Upper lobe of right lung (tissue), 1 donor: Measurements from ENCODE around the gene PIKFYVE. TPM values are rescaled to one million over a fixed set of nuclear protein-coding genes. Genes with fewer than 3 reads are reported as not detected.
"Not testable (repeated sequence)": the region's sequence is repeated elsewhere in the genome, so short reads cannot be mapped to it uniquely, and the experiment has no call there.

Experiments
- ATAC-seq: fragments of 200-7000 bp; cut with Tn5 transposase; one replicate; pipeline ENCODE4 v1.9.1; 2020; ENCODE audit warnings: mild to moderate bottlenecking, moderate library complexity
- DNase-seq: peaks from one replicate; pipeline ENCODE4 v3.0.0-alpha.2; 2020
- H3K27ac ChIP-seq: fragments of 200-600 bp; one replicate; pipeline ENCODE4 v1.8.0; 2022
- H3K27me3 ChIP-seq: fragments of 200-600 bp; one replicate; pipeline ENCODE4 v1.8.0; 2022; ENCODE audit warnings: mild to moderate bottlenecking
- H3K36me3 ChIP-seq: fragments of 200-600 bp; one replicate; pipeline ENCODE4 v1.8.0; 2022
- H3K4me1 ChIP-seq: fragments of 200-600 bp; one replicate; pipeline ENCODE4 v1.8.0; 2022
- H3K4me3 ChIP-seq: fragments of 200-600 bp; one replicate; pipeline ENCODE4 v1.8.0; 2022; ENCODE audit warnings: mild to moderate bottlenecking
- H3K9me3 ChIP-seq: fragments of 200-600 bp; one replicate; pipeline ENCODE4 v1.8.0; 2022
- CTCF ChIP-seq: fragments of 200-600 bp; IDR thresholded peaks from one replicate; pipeline ENCODE4 v1.8.0; 2022; ENCODE audit warnings: antibody characterized with exemption
- intact Hi-C: fragments of 100-400 bp; cut with DNase I; formaldehyde crosslinking; loops from one replicate; pipeline ENCODE4 v1.11.0; 2022
- total RNA-seq: library from RNA; stranded (reverse); fragmentation: NEBNext Ultra II Directional; extraction: Animal tissue kit (Norgen Biotek cat#: 25700); gene quantifications from one replicate; pipeline ENCODE4 v1.2.1, GENCODE V29; 2021
- donor health status: DM: no; HTN: yes; CAD: no; lungs with severe emphysema.

Gene PIKFYVE
- total RNA-seq, 1 donor from 2014 or later: 32.5 TPM

GRCh38 chr2:208256192-208256782 is 9.8 kb upstream of the PIKFYVE start:
- intact Hi-C loops: no loop called here
- H3K36me3 ChIP-seq: peaks cover 11% of the 10 kb centered on the region
- H3K9me3 ChIP-seq: no peaks in the 10 kb centered on the region
- H3K4me1 ChIP-seq: peaks cover 26% of the 10 kb centered on the region
- no peak overlapping the region for H3K4me3 ChIP-seq
- TF ChIP-seq CTCF: no peak
- H3K27ac ChIP-seq: no peak overlapping the region
- no peak for DNase-seq
- no peaks in the 10 kb centered on the region for H3K27me3 ChIP-seq
- ATAC-seq: no peak

DNA sequence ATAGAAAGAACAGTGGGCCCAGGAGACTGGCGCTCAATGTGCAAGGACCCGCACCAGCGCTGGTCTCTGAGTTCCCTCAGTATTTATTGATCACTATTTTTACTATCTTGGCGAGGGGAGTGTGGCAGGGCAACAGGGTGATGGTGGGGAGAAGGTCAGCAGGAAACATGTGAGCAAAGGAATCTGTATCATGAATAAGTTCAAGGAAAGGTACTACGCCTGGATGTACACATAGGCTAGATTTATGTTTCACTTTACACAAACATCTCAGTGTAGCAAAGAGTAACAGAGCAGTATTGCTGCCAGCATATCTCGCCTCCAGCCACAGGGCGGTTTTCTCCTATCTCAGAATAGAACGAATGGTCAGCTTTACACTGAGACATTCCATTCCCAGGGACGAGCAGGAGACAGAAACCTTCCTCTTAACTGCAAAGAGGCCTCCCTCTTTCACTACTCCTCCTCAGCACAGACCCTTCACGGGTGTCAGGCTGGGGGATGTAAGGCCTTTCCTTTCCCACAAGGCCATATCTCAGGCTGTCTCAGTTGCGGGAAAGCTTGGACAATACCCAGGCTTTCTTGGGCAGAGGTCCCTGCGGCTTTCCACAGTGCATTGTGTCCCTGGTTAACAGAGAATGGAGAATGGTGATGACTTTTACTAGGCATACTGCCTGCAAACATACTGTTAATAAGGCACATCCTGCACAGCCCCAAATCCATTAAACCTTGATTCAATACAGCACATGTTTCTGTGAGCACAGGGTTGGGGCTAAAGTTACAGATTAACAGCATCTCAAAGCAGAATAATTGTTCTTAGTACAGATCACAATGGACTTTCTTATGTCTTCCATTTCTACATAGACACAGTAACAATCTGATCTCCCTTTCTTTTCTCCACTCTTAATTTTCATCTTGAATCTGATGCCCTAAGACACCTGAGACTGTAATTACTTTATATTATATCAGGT is 8.9 kb upstream of the PIKFYVE start:
- H3K4me1 ChIP-seq: peaks cover 21% of the 10 kb centered on the region
- H3K27me3 ChIP-seq, H3K9me3 ChIP-seq, intact Hi-C loops, DNase-seq, H3K36me3 ChIP-seq, ATAC-seq, H3K27ac ChIP-seq, H3K4me3 ChIP-seq: not testable (repeated sequence)

DNA sequence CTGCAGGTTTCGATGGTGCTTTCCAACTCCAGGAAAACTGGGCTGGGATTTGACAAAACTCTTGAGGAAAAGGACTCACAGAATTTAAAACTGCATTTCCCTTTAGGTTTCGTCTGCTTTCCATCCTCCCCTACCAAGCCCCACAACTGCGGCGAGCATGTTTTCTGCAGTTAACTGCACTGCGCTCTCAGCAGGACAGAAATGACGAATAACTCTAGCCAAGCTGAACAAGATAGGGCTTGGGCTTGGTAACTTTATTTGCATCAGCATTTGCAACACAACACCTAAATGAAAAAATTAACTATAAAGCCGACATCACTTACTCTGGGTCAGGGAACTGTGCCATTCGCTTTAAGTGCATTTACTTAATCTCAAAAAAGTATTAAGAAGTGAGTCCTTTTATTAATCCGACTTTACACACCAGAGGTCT is 669 bp upstream of the PIKFYVE start:
- peak overlapping the region; percentile 100 for H3K4me3 ChIP-seq
- intact Hi-C loops: no loop called here
- H3K27me3 ChIP-seq: no peaks in the 10 kb centered on the region
- ATAC-seq: peak; percentile 15
- no peak for TF ChIP-seq CTCF
- H3K4me1 ChIP-seq: peaks cover 31% of the 10 kb centered on the region
- no peak for DNase-seq
- H3K27ac ChIP-seq: peak overlapping the region; percentile 96
- no peaks in the 10 kb centered on the region for H3K9me3 ChIP-seq
- H3K36me3 ChIP-seq: no peaks in the 10 kb centered on the region

- Histone ChIP-seq H3K27me3 (no peaks in the 10 kb centered on the region), H3K4me3 (peak overlapping the region; percentile 100), H3K4me1 (peaks cover 31% of the 10 kb centered on the region), H3K9me3 (no peaks in the 10 kb centered on the region), H3K27ac (peak overlapping the region; percentile 96), H3K36me3 (peaks cover 5% of the 10 kb centered on the region)
- intact Hi-C loops: no loop called here
- no peak for TF ChIP-seq CTCF
- ATAC-seq: no peak
- no peak for DNase-seq
Observed at GRCh38 chr2:208266553-208266893, 468 bp downstream of the PIKFYVE start.

GRCh38 chr2:208266936-208267335 is 881 bp downstream of the PIKFYVE start:
- intact Hi-C loops: no loop called here

GRCh38 chr2:208267526-208267925 is 1.5 kb downstream of the PIKFYVE start:
- ATAC-seq, intact Hi-C loops, H3K27me3 ChIP-seq, DNase-seq, H3K27ac ChIP-seq, H3K9me3 ChIP-seq: not testable (repeated sequence)
- H3K36me3 ChIP-seq: peaks cover 15% of the 10 kb centered on the region
- H3K4me1 ChIP-seq: peaks cover 31% of the 10 kb centered on the region
- H3K4me3 ChIP-seq: peak overlapping the region; percentile 100

More at GRCh38 chr2:208266936-208267335, 881 bp downstream of the PIKFYVE start:
- ATAC-seq: no peak
- peaks cover 9% of the 10 kb centered on the region for H3K36me3 ChIP-seq
- no peak for DNase-seq
- H3K4me1 ChIP-seq: peaks cover 31% of the 10 kb centered on the region
- H3K4me3 ChIP-seq: peak overlapping the region; percentile 100
- H3K27ac ChIP-seq: peak overlapping the region; percentile 96
- TF ChIP-seq CTCF: no peak
- H3K27me3 ChIP-seq: no peaks in the 10 kb centered on the region
- H3K9me3 ChIP-seq: no peaks in the 10 kb centered on the region
